ENCODE measurements around the gene CAMSAP3. TPM values are rescaled to one million over a fixed set of nuclear protein-coding genes. Genes with fewer than 3 reads are reported as not detected.

CAMSAP3 gene
- total and polyA plus RNA-seq, 2 donors (not counting 1 experiment from before 2014, with no cell fraction given), result 1.0 to 1.3 TPM

- intact Hi-C loops (cut with micrococcal nuclease), result no loop called here
- no peak for ATAC-seq (ENCODE audit: low read depth)
- no peak overlapping the region for H3K9ac ChIP-seq (ENCODE audit: low read length)
- peaks cover 17 to 20% of the 10 kb centered on the region in 2 donors for H3K4me1 ChIP-seq (ENCODE audit: control insufficient read depth in 2 of 2, insufficient read depth in 2 of 2, low read length in 2 of 2)
- no peak for DNase-seq
- H3K27me3 ChIP-seq (replicated peaks in 1 of 4; ENCODE audit: control extremely low read depth in 1 of 4, control insufficient read depth in 3 of 4, insufficient read depth in 4 of 4, low read length in 3 of 4), result no peaks in the 10 kb centered on the region
- H3K9me3 ChIP-seq (ENCODE audit: control extremely low read depth in 1 of 3, control insufficient read depth in 2 of 3, insufficient read depth in 1 of 3, low read length in 2 of 3), result peaks cover 0 to 14% (median 0%) of the 10 kb centered on the region in 3 donors
- Mint-ChIP-seq H3K27me3 (no peaks in the 10 kb centered on the region), H3K4me3 (no peak overlapping the region), H3K27ac (no peak overlapping the region), H3K9me3 (ENCODE audit: insufficient read depth) (no peaks in the 10 kb centered on the region), H3K4me1 (peaks cover 27% of the 10 kb centered on the region)
- no peak overlapping the region for H3K4me2 ChIP-seq (replicated peaks; ENCODE audit: low read depth, low read length, poor library complexity, severe bottlenecking)
- ChIA-PET CTCF (interaction anchor here (0.6 kb wide), 1 partner anchor 10 kb away, joined by 3 read pairs; no protein-coding TSS in a partner anchor), POLR2A (interaction anchor here (1.3 kb wide), 1 partner anchor 11 kb away, joined by 7 read pairs; the partner anchor contains the start of genes PET100 and XAB2)
- H4K20me1 ChIP-seq (ENCODE audit: control insufficient read depth, insufficient read depth, low read length, poor library complexity, severe bottlenecking), result peaks cover 40% of the 10 kb centered on the region
- WGBS (ENCODE audit: insufficient coverage), result 100% methylated on average over 9 of the region's 11 CpGs
- TF ChIP-seq CTCF (IDR thresholded peaks at IDR 0.05) (no peak), EZH2 (IDR thresholded peaks at IDR 0.05; ENCODE audit: borderline replicate concordance, insufficient read depth, low read depth, low read length, poor library complexity, severe bottlenecking) (no peak)
- no peak overlapping the region for H3K27ac ChIP-seq (ENCODE audit: low read length in 2 of 2)
- H3K4me3 ChIP-seq (ENCODE audit: control extremely low read depth in 1 of 5, extremely low read depth in 1 of 5, insufficient read depth in 1 of 5, low read depth in 2 of 5, low read length in 4 of 5), result no peak overlapping the region
- H2AFZ ChIP-seq (ENCODE audit: insufficient read depth, low read depth, low read length, poor library complexity, severe bottlenecking), result no peak overlapping the region
- peaks cover 37% of the 10 kb centered on the region for H3K79me2 ChIP-seq (ENCODE audit: control insufficient read depth, insufficient read depth, low read length)
- H3K36me3 ChIP-seq (replicated peaks in 1 of 2; ENCODE audit: control extremely low read depth in 1 of 2, control insufficient read depth in 1 of 2, extremely low read depth in 1 of 2, insufficient read depth in 2 of 2, low read length in 1 of 2), result peaks cover 4 to 42% of the 10 kb centered on the region in 2 experiments
Measured at GRCh38 chr19:7640803-7641202, 45.1 kb downstream of the CAMSAP3 start.

Measured in B cell (primary cell).